B cell (primary cell): ENCODE measurements around the gene TIAM1.

Experiments
- CTCF ChIP-seq: fragments of 200-600 bp; IDR thresholded peaks from one replicate; pipeline ENCODE4 v1.8.0; 2022; ENCODE audit warnings: antibody characterized with exemption, mild to moderate bottlenecking
- EZH2 ChIP-seq: IDR thresholded peaks from 2 replicates; pipeline ENCODE4 v1.6.1; 2012; ENCODE audit warnings: borderline replicate concordance, low read depth, mild to moderate bottlenecking, moderate library complexity, low read length; ENCODE audit not compliant: insufficient read depth, poor library complexity, severe bottlenecking

GRCh38 chr21:31216206-31216605, 127.9 kb downstream of the TIAM1 start:
- TF ChIP-seq CTCF: no peak
- TF ChIP-seq EZH2: no peak
